ENCODE results near the gene PELO.

Gene PELO

GRCh38 chr5:52760695-52761366 lies 26.9 kb upstream of the PELO start:
- no peaks in the 10 kb centered on the region for H3K9me3 ChIP-seq (ENCODE audit: insufficient read depth, low read length)
- no peak overlapping the region for H3K9ac ChIP-seq (ENCODE audit: insufficient read length, low read depth)
- H3K27me3 ChIP-seq (ENCODE audit: insufficient read depth, insufficient read length): no peaks in the 10 kb centered on the region
- no peak for DNase-seq (ENCODE audit: low read depth, low spot score)
- TF ChIP-seq YY1 (IDR thresholded peaks at IDR 0.05; ENCODE audit: insufficient read depth, insufficient read length) (no peak), ZNF274 (IDR thresholded peaks at IDR 0.05; ENCODE audit: low read depth, low read length) (no peak)
- no peaks in the 10 kb centered on the region for H3K4me1 ChIP-seq (ENCODE audit: insufficient read depth, insufficient read length)
- no peak overlapping the region for H3K4me3 ChIP-seq (ENCODE audit: insufficient read length, low read depth)
- H3K36me3 ChIP-seq (ENCODE audit: insufficient read depth, insufficient read length, low read length): no peaks in the 10 kb centered on the region

- H3K27me3 ChIP-seq (ENCODE audit: insufficient read depth, insufficient read length): no peaks in the 10 kb centered on the region
- H3K9ac ChIP-seq (ENCODE audit: insufficient read length, low read depth): no peak overlapping the region
- H3K4me3 ChIP-seq (ENCODE audit: insufficient read length, low read depth): no peak overlapping the region
- H3K9me3 ChIP-seq (ENCODE audit: insufficient read depth, low read length): no peaks in the 10 kb centered on the region
- H3K4me1 ChIP-seq (ENCODE audit: insufficient read depth, insufficient read length): no peaks in the 10 kb centered on the region
- DNase-seq (ENCODE audit: low read depth, low spot score): no peak
- no peak for TF ChIP-seq SUZ12 (IDR thresholded peaks at IDR 0.05; ENCODE audit: extremely low read depth, insufficient read depth, insufficient read length)
- no peak for TF ChIP-seq ZNF274 (IDR thresholded peaks at IDR 0.05; ENCODE audit: low read depth, low read length)
- no peak for TF ChIP-seq YY1 (IDR thresholded peaks at IDR 0.05; ENCODE audit: insufficient read depth, insufficient read length)
- no peaks in the 10 kb centered on the region for H3K36me3 ChIP-seq (ENCODE audit: insufficient read depth, insufficient read length, low read length)
Observed at GRCh38 chr5:52767217-52767743, 20.4 kb upstream of the PELO start.

GRCh38 chr5:52767766-52768480 lies 19.8 kb upstream of the PELO start:
- Histone ChIP-seq H3K9ac (ENCODE audit: insufficient read length, low read depth) (no peak overlapping the region), H3K4me1 (ENCODE audit: insufficient read depth, insufficient read length) (no peaks in the 10 kb centered on the region), H3K4me3 (ENCODE audit: insufficient read length, low read depth) (no peak overlapping the region), H3K9me3 (ENCODE audit: insufficient read depth, low read length) (no peaks in the 10 kb centered on the region), H3K27me3 (ENCODE audit: insufficient read depth, insufficient read length) (no peaks in the 10 kb centered on the region), H3K36me3 (ENCODE audit: insufficient read depth, insufficient read length, low read length) (no peaks in the 10 kb centered on the region)
- no peak for DNase-seq (ENCODE audit: low read depth, low spot score)
- TF ChIP-seq YY1 (IDR thresholded peaks at IDR 0.05; ENCODE audit: insufficient read depth, insufficient read length): no peak

- H3K9me3 ChIP-seq (ENCODE audit: insufficient read depth, low read length): no peaks in the 10 kb centered on the region
- H3K4me1 ChIP-seq (ENCODE audit: insufficient read depth, insufficient read length): no peaks in the 10 kb centered on the region
- H3K9ac ChIP-seq (ENCODE audit: insufficient read length, low read depth): no peak overlapping the region
- H3K27me3 ChIP-seq (ENCODE audit: insufficient read depth, insufficient read length): no peaks in the 10 kb centered on the region
- H3K4me3 ChIP-seq (ENCODE audit: insufficient read length, low read depth): no peak overlapping the region
- no peaks in the 10 kb centered on the region for H3K36me3 ChIP-seq (ENCODE audit: insufficient read depth, insufficient read length, low read length)
- no peak for DNase-seq (ENCODE audit: low read depth, low spot score)
- TF ChIP-seq ZNF274 (IDR thresholded peaks at IDR 0.05; ENCODE audit: low read depth, low read length): no peak
- TF ChIP-seq YY1 (IDR thresholded peaks at IDR 0.05; ENCODE audit: insufficient read depth, insufficient read length): no peak
- TF ChIP-seq SUZ12 (IDR thresholded peaks at IDR 0.05; ENCODE audit: extremely low read depth, insufficient read depth, insufficient read length): no peak
Observed at GRCh38 chr5:52769061-52769460, 18.7 kb upstream of the PELO start.

- H3K9me3 ChIP-seq (ENCODE audit: insufficient read depth, low read length): no peaks in the 10 kb centered on the region
- DNase-seq (ENCODE audit: low read depth, low spot score): no peak
- H3K4me1 ChIP-seq (ENCODE audit: insufficient read depth, insufficient read length): no peaks in the 10 kb centered on the region
- H3K9ac ChIP-seq (ENCODE audit: insufficient read length, low read depth): no peak overlapping the region
- no peak for TF ChIP-seq YY1 (IDR thresholded peaks at IDR 0.05; ENCODE audit: insufficient read depth, insufficient read length)
- no peaks in the 10 kb centered on the region for H3K27me3 ChIP-seq (ENCODE audit: insufficient read depth, insufficient read length)
- H3K4me3 ChIP-seq (ENCODE audit: insufficient read length, low read depth): no peak overlapping the region
- H3K36me3 ChIP-seq (ENCODE audit: insufficient read depth, insufficient read length, low read length): no peaks in the 10 kb centered on the region
Observed at GRCh38 chr5:52770287-52770939, 17.3 kb upstream of the PELO start.

- Histone ChIP-seq H3K9ac (ENCODE audit: insufficient read length, low read depth) (no peak overlapping the region), H3K36me3 (ENCODE audit: insufficient read depth, insufficient read length, low read length) (no peaks in the 10 kb centered on the region), H3K4me3 (ENCODE audit: insufficient read length, low read depth) (no peak overlapping the region), H3K4me1 (ENCODE audit: insufficient read depth, insufficient read length) (no peaks in the 10 kb centered on the region), H3K27me3 (ENCODE audit: insufficient read depth, insufficient read length) (no peaks in the 10 kb centered on the region), H3K9me3 (ENCODE audit: insufficient read depth, low read length) (no peaks in the 10 kb centered on the region)
- DNase-seq (ENCODE audit: low read depth, low spot score): no peak
- TF ChIP-seq YY1 (IDR thresholded peaks at IDR 0.05; ENCODE audit: insufficient read depth, insufficient read length) (no peak), SUZ12 (IDR thresholded peaks at IDR 0.05; ENCODE audit: extremely low read depth, insufficient read depth, insufficient read length) (no peak), ZNF274 (IDR thresholded peaks at IDR 0.05; ENCODE audit: low read depth, low read length) (no peak)
Observed at GRCh38 chr5:52771343-52772039, 16.2 kb upstream of the PELO start.

GRCh38 chr5:52772668-52773067 lies 15.0 kb upstream of the PELO start:
- no peak for TF ChIP-seq SUZ12 (IDR thresholded peaks at IDR 0.05; ENCODE audit: extremely low read depth, insufficient read depth, insufficient read length)
- TF ChIP-seq YY1 (IDR thresholded peaks at IDR 0.05; ENCODE audit: insufficient read depth, insufficient read length): no peak
- no peak for TF ChIP-seq ZNF274 (IDR thresholded peaks at IDR 0.05; ENCODE audit: low read depth, low read length)
- no peaks in the 10 kb centered on the region for H3K36me3 ChIP-seq (ENCODE audit: insufficient read depth, insufficient read length, low read length)
- no peak overlapping the region for H3K9ac ChIP-seq (ENCODE audit: insufficient read length, low read depth)

More at GRCh38 chr5:52772668-52773067, 15.0 kb upstream of the PELO start:
- H3K27me3 ChIP-seq (ENCODE audit: insufficient read depth, insufficient read length): no peaks in the 10 kb centered on the region
- H3K9me3 ChIP-seq (ENCODE audit: insufficient read depth, low read length): no peaks in the 10 kb centered on the region
- DNase-seq (ENCODE audit: low read depth, low spot score): no peak
- no peaks in the 10 kb centered on the region for H3K4me1 ChIP-seq (ENCODE audit: insufficient read depth, insufficient read length)
- H3K4me3 ChIP-seq (ENCODE audit: insufficient read length, low read depth): no peak overlapping the region

Measured in NT2/D1 (cell line).